Renal cortical epithelial cell (primary cell): Measurements from ENCODE around the gene SCN8A. TPM values are rescaled to one million over a fixed set of nuclear protein-coding genes. Genes with fewer than 3 reads are reported as not detected.
A peak's percentile ranks its signal among the peaks of the same experiment; 100 is the strongest.

Source experiments
- DNase-seq: peaks from one replicate; pipeline ENCODE4 v3.0.0-alpha.2; 2011; ENCODE audit warnings: low read depth
- total RNA-seq: library from RNA; depleted of rRNA; stranded (reverse); fragments of >200 nt; gene quantifications from 2 replicates; pipeline ENCODE4 v1.2.3, GENCODE V29; 2014

Gene SCN8A
- total RNA-seq, 1 donor from 2014 or later = 1.1 TPM

DNA sequence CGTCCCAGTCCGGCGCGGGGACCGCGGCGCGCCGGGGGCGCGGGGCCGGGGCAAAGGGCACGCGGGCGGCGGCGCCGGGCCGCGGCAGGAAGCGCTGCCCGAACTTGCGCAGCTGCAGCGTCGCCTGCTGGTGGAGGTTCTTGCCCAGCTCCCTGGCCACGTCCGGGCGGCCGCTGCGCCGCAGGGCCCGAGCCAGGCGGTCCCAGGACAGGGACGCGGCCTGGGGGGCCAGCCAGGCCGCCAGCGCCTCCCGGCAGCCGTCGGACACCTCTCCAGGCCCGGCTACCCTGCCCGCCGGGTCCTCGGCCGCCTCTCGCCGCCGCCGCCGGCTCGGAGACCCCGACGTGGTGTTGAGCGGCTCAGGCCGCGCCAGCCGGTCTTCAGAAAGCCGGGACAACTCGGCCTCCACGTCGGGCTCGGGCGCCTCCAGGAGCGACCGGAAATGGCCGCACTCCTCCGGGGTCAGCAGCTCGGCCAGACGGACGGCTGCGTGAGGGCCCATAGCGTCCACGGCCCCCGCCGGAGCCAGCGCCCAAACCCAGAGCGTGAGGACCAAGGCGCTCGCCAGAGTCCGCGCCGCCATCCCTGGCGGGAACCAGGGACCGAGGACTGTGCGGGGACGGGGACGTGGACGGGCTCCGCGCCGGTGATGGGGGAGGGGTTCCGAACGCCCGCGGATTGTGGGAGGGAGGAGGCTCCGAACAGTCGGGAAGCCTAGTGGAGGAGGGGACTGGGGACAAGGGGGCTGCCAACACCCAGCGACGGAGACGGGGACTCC is 223.5 kb downstream of the SCN8A start:
- peak; percentile 49 for DNase-seq

DNA sequence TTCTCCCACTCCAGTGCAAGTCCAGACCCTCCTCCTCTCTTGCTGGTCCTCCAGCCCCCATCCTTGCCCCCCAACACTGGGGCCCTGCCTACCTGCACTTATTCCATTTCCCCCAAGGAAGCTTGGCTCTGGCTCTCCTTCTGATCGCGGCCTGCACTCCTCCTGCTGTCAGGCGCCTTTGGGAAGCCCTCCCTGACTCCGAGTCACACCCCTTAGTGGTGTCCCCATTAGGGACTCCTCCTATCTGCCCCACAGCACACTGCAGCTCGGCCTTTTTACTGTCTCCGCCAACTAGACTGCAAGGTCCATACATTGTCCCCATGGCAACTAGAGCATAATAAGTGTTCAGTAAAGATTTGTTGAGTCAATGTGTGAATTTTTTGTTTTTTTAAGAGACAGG is 224.5 kb downstream of the SCN8A start:
- no peak for DNase-seq

DNA sequence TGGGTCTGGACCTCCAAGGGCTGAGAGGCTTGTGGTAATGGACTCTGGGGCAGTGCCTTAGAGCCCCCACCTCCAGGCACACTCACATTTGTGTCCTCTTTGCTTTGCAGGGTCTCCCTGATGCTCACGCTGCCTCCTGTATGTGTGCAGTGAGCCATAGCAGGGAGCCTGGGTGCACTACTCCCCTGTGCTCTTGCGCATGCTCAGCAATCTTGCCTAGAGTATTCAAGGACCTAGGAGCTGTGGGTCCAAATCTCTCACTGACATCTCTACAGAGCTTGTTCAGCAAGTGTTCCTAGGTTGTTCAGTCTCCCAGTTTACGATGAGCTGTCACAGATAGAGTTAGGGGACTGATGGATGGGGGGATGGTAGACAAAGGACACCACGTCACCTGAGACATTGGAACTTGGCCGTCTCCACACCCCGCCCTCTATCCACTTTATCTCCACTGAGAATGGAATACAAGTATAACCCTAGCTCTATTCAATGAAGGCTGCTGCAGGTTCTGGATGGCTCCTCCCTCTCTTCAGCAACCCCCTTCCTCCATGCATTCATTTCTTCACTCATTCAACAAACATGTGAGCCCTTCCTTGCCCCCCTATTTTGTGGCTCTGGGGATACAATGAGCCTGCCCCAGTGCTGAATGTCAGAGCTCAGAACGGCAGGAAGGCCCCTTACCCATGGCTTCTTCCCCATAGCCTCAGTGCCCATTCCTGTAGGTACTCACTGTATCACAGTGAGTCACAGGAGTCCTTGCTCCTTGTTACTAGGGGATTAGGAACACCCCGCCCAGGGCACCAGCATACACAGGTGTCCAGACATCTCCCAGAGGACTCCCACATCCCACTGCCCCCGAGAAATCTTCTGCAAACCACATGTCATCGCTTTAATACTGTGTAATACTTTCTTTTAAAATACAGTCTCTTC is 226.3 kb downstream of the SCN8A start:
- no peak for DNase-seq

DNA sequence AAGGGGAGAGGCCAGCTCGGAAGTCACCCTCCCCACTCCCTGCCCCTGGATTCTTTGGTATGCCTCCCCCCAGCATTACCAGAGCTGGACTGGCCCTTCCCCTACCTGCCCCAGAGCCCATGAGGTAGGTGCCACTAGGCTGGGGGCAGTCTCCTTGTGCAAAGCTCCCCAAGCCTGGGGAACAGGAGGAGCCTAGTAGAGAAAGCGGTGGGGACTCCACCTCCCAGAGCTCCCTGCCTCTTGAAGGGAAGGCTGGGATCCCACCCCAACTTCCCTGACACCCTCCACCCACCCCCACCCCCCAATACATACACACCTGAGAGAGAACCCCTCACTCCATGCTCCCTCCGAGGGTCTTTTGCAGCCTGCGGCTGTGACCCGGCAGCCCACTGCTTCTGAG is 227.1 kb downstream of the SCN8A start:
- no peak for DNase-seq

DNA sequence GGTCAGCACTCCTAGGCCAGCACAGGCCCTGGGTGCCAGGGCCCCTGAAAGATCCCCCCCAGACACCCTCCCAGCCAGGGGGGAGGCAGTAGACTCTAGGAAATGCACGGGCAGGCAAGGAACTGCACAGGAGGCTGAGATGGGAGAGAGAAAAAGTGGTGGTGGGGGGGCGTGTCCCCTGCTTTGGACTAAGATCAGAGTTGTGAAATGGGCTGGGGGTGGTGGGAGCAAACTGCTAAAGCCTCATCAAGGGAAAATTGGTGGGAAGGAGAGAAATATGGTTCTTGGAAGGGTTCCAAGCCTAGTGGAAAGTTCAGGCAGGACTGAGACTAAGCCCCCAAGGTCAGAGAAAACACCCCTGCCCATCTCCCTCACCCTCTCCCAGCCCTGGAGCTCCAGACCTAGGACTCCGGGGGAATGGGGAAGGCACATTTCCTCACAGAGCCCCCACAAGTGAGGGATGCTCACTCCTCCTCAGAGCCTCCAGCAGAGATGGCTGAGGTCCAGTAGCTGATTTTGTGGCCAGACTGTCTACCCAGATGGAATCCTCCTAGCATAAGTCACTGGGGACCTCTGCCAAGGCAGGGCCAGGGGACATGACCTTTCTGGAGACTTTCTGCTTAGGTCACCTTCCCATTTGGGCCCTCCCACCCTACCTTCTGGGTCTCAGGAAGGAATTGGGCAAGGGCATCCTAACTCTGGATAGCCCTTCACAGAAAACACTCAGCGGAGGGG is 227.7 kb downstream of the SCN8A start:
- peak; percentile 51 for DNase-seq

DNA sequence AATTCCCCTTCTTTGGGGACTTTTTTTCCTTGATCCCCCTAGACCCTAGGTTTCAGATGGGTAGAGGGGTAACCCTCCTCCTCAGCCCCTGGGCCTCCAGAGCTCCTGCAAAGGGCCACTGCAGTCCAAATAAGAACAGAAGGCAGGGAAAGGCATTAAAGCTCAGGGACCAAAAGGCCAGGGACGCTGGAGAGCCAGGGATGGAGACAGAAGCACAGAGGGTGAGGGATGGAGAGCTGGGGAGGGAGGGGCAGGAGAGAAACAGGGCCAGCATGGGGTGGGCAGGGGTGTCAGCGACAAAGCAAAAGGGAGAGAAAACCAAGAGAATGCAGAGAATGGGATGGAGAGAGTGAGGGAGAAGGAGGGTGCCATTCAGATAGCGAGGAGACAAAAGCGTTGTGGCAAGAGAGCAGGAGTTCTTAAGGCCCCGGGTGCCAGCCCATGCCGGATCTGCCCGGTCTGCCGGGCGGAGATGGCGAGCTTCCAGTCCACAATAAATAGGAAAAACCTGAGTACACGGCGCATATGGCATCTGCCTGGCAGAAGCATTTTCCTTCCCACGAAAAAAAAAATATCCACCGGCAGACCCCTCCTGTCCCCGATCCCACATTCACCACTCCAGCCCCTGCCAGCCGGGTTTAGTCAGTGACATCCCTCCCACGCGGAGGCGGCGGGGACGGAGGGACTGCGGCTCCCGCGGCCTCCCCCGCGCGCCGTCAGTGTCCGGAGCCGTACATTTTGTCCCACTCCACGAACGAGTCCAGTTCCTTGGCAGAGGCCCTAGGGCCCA is 228.9 kb downstream of the SCN8A start:
- DNase-seq = no peak

DNA sequence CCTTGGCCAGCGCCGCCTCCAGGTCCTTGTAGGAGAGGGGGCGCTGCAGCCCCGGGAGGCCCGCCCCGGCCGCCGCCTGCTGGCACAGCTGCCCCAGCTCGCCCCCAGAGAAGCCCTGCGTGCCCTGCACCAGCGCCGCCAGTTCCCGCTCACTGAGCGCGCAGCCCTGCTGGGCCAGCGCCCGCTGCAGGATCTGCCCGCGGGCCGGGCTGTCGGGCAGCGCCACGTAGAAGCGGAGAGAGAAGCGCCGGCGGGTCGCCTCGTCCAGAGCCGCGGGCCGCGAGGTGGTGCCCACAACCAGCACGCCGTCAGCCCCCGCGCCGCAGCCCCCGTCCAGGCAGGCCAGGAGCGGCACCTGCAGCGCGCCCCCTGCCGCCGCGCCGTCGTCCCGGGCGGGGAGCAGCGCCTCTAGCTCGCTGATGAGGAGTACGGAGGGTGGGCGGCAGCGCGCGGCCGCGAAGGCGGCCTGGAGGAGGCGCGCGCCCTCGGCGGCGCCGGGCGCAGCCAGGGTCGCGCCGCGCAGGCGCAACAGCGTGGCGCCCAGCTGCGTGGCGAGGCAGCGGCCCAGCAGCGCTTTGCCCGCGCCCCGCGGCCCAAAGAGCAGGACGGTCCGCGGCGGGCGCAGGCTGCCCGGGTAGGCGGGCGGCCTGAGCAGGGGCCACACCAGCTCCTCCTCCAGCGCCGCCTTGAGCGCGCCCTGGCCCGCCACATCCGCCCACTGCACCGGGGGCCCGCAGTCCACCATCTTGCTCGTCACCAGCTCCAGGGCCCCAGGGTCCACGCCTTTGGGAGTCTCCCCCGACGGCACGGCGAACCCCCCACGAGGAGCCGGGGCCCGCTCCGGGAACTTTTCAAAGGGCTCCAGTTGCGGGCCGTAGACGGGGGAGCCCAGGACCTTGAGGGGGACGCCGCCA is 229.8 kb downstream of the SCN8A start:
- no peak for DNase-seq

DNA sequence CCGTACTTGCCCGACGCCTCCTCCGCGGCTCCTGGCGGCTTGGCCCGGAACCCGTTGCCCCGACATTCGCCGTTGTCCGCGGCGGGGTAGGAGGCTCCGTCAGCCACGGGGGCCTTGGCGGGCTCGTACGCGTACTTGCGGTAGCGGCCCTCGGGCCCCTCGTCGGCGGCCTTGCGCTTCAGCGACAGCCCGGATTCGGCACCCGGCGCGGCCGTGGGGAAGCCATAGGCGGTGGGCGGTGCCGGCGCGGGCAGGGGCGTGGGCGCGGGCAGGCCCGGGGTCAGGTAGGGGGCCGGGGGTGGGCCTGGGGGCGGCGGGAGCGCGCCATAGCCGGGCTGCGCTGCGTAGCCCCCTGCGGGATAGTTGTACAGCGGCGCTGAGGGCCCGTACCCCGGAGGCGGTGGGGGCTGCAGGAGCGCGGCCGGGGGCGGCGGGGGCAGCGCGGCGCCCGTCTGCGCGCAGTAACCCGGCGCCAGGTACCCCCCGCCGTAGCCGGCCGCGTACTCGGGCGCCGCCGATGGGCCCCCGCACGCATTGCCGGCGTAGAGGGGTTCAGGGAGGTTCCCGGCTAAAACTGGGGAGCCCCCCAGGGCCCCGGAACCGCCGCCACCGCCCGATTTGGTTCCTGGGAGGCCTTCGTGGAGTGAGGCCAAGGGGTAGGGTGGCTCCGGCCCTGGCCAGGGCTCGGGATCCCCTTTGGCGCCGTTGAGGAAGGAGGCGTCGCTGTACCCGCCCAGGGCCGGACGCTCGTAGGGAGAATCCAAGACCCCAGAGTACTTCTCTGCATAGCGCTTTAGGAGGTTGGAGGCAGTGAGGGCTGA is 230.6 kb downstream of the SCN8A start:
- DNase-seq = no peak

DNA sequence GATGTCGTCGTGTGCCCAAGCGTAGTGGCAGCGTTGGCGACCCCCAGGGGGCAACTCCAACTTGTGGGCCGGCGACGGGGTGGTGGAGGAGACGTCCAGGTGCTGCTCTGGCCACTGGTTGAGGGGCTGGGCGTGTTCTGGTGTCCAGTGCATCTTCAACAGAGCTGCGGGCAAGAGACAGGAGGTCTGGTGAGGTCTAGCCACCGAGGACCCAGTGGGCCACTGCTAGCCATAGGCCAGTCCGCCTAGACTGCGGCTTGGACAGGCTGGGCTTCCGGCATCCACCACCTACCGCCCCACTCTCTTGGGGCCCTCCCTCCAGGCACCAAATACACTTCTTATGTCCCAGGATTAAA is 231.2 kb downstream of the SCN8A start:
- no peak for DNase-seq

DNA sequence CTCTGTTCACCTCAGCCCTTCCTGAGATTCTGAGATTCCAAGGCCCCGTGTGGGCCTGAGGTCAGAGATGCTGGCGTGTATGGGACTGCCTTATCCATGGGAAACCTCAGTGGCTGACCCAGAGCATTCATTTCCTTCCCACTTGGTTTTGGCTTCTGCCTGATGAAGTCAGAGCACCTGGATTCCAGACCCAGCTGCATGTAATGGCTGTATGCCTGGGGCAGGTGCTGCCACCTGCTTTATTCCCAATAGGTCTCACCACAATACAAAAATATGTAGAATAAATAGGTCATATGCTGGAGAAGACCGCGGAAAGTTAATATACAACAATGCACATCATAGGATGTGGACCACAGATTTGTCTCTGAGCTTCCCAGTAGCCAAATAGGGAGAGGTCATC is 231.9 kb downstream of the SCN8A start:
- DNase-seq = no peak

DNA sequence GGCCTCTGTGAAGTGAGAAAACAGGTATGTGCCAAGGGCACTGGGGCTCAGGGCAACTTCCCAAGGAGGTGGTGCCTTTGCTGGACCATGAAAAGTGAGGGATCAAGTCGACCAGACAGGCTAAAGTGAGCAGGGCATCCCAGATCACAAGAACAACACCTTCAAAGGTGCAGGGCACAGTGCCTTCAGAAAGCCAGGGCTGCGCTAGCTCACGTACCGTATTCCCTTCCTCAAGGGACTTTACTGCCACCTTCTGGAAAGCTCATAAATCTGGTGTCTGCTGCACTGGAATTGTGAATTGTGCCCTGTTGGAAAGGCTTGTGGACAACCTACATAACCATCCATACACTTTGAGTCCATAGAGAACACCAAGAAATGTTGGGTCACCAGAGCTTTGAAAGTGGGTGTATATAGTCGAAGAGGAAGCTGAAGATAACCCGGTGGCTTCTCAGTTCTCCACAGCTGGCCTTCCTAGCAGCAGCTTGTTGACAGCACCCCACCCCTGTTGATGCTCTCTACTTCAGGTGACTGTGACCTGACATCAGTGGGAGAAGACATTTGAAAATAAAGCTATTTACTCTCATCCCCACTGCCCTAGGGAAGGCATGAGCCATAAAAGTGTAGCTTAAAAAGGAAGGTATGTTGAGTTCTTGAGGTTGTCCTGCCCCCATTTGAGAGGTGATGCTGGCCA is 233.0 kb downstream of the SCN8A start:
- peak; percentile 70 for DNase-seq

DNA sequence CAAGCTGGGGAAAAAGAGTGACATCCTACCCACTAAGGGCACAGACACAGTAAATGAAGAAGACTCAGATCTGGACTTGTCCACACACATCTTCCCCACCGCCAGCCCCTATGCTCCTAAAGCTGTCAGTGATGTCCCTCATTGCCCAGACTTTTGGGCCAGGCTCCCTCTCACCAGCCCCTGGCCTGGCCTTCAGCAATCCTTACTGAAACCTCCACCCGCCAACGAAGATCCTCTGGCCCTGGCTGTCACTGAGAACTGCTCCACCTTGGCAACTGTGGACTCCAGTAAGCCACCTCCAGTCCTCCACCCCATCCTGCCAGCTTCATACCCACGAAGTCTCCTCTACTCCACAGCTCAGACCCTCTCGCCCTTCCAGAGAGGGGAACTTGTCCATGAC is 234.2 kb downstream of the SCN8A start:
- no peak for DNase-seq

DNA sequence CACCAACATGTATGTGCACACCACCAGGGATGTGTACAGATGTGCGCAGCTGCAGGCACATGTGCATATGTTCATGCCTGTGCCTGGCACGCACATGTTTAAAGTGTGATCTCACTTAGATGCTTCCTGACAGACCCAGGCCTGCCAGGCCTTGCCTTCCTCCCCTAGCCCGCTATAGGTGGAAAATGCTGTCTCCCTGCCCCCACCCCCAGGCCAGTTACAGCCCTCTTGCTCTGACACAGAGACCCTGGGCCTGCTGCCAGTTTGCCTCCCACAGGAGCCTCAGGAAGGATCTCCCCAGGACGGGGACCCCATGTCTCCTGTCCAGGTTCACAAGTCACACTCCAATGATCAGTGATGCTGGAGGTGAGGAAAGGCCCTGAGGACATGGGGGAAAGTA is 235.8 kb downstream of the SCN8A start:
- DNase-seq = peak; percentile 31

DNA sequence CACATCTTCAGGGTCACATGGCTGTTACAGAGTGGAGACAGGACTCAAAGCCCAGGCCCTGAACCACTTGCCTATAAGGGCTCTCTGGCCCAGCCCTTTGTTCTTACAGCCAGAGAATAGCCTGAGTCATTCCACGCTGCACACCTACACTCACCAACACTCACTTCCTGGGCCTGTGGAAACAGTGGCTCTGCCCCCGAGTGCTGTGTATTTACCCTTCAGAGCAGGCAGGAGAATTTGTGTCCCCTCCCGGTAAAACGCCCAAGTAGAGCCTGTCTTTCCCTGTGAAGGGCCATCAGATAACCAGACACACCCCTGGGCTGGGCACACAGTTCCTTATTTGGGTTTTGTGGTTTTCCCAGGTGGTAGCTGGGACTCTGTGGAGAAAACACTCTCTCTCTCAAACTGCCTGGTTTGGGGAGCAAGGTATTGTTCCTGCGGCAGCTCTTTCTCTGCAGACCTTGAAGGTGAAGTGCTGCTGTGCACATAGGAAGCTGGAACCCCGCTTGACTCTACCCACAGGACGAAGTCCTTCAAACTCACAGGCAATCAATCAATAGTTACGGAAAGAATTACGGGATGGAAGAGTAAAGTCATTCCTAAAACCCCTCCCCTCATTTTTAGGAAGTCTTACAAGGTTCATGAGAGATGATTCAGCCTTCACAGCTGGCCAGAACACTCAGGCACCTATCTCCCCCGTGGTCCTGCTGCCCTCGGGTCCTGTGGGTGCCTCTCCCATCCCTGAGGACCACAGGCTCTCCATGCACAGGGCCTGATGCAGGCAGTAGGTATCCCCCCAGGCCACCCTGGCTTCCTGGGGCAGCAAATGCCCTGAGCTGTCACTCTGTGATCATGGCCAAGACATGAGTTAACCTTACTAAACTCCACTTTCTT is 237.1 kb downstream of the SCN8A start:
- peak; percentile 86 for DNase-seq

DNA sequence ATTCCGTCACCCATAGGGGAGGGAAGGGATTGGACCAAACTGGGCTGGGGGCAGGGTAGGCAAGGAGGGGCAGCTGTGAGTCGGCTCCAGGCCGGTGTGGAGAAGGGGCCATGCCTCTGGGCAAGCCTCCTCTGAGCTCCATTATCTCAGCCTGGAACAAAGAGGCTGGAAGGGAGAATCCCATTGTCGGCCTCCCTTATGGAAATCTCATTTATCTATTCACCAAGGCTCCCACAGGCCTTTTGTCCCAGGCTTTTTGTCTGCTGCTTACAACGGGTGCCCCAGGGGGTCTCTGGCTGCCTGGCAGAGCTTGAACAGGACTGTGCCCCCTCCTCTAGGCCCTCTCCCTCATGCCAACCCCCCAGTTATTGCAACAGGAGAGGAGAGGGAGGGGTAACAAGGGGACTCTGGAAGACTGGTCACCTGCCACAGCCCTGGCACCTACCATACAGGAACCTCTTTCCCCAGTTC is 238.0 kb downstream of the SCN8A start:
- no peak for DNase-seq

DNA sequence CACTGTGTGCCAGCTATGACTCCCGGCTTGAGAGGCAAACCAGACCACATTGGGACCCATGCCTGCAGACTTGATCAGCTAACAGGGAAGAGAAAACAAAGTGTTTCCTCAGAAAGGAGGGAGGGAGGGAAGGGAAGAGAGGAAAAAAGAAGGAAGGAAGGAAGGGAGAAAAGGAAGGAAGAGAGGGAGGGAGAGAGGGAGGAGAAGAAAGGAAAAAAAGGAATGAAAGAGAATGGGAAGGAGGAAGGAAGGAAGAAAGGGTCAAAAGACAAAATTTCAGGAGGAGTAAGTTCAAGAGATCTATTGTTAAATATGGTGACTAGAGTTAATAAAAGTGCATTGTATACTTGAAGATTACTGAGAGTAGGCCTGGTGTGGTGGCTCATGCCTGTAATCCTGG is 238.6 kb downstream of the SCN8A start:
- no peak for DNase-seq

DNA sequence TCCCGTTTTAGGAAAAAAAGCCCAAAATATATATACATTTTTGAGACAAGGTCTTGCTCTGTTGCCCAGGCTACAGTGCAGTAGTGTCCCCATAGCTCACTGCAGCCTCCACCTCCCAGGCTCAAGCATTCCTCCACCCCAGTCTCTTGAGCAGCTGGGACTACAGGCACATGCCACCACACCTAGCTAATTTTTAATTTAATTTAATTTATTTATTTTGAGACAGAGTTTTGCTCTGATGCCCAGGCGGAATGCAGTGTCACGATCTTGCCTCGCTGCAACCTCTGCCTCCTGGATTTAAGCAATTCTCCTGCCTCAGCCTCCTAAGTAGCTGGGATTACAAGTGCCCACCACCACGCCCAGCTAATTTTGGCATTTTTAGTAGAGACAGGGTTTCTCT is 240.8 kb downstream of the SCN8A start:
- peak; percentile 62 for DNase-seq
